Hypothalamus (tissue), 51 donors: ENCODE results near the gene TMEM44.

Experiments
- DNase-seq, 51 donors: peaks; one replicate each; lab custom pipeline; 2025; lab: John Stamatoyannopoulos, UW

TMEM44 gene

GRCh38 chr3:194584320-194584776, 48.9 kb downstream of the TMEM44 start:
- DNase-seq: no peak

- no peak for DNase-seq
Observed at GRCh38 chr3:194582196-194582905, 50.9 kb downstream of the TMEM44 start.

GRCh38 chr3:194579091-194579606, 54.1 kb downstream of the TMEM44 start:
- DNase-seq: no peak

- peak in 1 of 51 donors; percentile 7 for DNase-seq
Observed at GRCh38 chr3:194577986-194578905, 55.0 kb downstream of the TMEM44 start.

GRCh38 chr3:194575484-194576210, 57.6 kb downstream of the TMEM44 start:
- no peak for DNase-seq

GRCh38 chr3:194574639-194575483, 58.4 kb downstream of the TMEM44 start:
- DNase-seq: no peak

GRCh38 chr3:194573680-194574437, 59.4 kb downstream of the TMEM44 start:
- DNase-seq: peak in 12 of 51 donors; percentile 10 to 36 (median 18)

GRCh38 chr3:194572944-194573491, 60.2 kb downstream of the TMEM44 start:
- no peak for DNase-seq

- no peak for DNase-seq
Observed at GRCh38 chr3:194572143-194572789, 61.0 kb downstream of the TMEM44 start.

GRCh38 chr3:194571491-194572142, 61.6 kb downstream of the TMEM44 start:
- no peak for DNase-seq

- DNase-seq: no peak
Observed at GRCh38 chr3:194570898-194571297, 62.3 kb downstream of the TMEM44 start.

- DNase-seq: peak in 7 of 51 donors; percentile 5 to 30 (median 19)
Observed at GRCh38 chr3:194570235-194570634, 63.0 kb downstream of the TMEM44 start.

- no peak for DNase-seq
Observed at GRCh38 chr3:194569252-194569651, 64.0 kb downstream of the TMEM44 start.

GRCh38 chr3:194565597-194566190, 67.5 kb downstream of the TMEM44 start:
- DNase-seq: no peak

- no peak for DNase-seq
Observed at GRCh38 chr3:194562986-194563385, 70.2 kb downstream of the TMEM44 start.

GRCh38 chr3:194561306-194561974, 71.8 kb downstream of the TMEM44 start:
- no peak for DNase-seq

- no peak for DNase-seq
Observed at GRCh38 chr3:194560047-194560446, 73.2 kb downstream of the TMEM44 start.
